ENCODE results near the gene LPP.

The LPP gene

DNA sequence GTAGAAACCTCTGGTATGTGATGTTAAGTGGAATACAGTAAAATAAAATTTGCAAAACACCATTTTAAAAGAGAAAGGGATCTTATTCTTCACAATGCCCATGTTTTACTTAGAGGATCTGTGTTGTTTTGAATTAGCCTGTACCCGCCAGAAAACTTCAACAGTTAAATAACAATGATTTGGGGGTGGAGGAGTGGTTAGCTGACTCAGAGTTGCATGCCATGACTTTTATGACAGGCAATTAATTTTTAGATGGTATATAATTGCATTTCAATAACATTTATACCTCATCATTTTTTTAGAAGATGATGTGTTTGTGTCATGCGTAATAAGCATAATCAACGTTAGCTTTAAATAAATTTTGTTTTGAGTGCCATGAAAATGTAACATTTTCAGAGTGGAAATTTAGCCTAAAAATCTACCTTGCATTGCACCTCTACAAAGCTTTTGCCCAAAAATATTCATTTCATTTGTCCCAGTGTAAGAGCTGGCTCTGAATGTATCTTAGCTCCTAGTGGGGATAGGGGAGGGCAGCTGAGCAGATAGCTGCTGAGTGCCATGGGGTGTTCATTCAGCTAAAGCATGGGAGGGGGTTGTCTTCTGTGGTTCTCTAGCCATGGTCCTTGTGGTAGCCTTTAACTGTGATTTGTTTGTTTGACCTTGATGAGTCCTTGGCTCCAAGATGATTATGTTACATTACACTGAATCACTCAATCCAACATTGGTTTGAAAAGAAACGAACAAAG is 379.8 kb downstream of the LPP start:
- no peak for DNase-seq

DNA sequence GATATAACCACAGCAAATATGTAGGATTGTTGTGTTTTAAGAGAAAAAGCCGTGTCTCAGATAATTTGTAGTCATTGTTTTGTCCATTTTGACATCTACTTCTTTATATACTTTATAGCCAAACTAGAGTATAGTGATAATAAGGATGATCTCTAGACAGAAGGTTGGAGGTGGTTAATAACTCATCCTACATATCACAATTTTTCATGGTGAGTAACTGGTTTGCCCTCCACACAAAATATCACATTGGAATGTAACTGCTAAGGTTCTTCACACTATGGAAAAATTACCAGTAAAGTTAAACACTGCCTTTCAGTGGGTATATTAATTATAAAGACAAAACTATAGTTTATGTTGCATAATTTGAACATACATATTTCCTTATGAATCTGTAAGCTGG is 380.7 kb downstream of the LPP start:
- DNase-seq: no peak

- DNase-seq: no peak
Observed at GRCh38 chr3:188537606-188538005, 383.6 kb downstream of the LPP start.

GRCh38 chr3:188539037-188539436 is 385.1 kb downstream of the LPP start:
- DNase-seq: no peak

GRCh38 chr3:188539631-188540194 is 385.8 kb downstream of the LPP start:
- no peak for DNase-seq

- no peak for DNase-seq
Observed at GRCh38 chr3:188542196-188542595, 388.2 kb downstream of the LPP start.

GRCh38 chr3:188544012-188544411 is 390.1 kb downstream of the LPP start:
- no peak for DNase-seq

DNA sequence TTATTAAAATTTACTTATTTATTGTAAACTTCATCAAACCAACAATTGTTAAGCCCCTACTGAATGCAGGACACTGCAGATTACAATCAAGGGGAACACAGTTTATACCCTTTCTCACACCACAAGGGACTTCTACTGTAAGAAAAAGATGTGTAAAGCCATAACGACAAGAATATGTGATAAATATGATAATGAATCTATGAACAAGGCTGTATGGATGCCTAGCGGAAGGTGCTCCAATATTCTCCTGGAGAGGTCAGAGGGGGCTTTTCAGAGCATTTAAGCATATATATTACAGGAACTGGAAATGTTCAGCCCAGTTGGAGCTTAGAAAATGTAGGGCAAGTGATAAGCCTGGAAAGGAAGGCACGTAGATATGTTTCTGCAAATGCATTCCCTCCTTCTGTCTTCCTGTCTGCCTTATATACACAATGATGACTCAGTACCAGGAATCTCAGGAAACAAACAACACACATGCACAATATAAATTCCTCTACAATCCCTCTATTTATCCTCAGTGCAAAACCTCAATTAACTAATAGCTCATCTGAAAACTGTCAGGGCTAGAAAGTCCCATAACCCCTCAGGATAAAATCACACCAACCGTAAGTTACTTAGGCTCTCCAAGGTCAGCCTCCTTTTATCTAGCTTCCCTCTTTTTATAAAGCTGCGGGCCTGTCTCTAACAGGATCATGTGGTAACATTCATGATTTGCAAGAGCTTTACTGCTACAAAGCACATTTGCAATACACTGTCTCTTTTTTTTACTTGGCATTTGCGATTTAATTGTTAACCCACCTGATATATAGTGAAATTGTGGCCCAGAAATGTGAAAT is 393.1 kb downstream of the LPP start:
- no peak for DNase-seq

- no peak for DNase-seq
Observed at GRCh38 chr3:188553569-188553968, 399.6 kb downstream of the LPP start.

DNA sequence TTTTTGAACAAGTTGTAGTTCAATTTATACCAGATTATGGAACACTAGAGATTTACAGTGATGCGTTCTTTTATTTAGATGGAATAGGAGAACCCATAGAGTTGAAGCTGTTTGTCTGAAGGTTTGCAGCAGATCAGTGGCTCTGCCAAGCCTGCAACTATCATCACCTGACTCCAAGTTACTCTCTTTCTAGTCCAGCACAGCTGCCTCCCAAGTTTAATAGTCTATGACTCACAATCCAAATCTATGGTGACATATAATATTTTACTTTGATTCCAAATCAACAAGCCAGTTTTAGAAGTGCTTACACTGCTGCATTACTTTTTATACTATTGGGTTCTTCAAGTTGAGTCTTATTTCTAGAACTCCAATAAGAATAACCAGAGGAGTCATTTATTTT is 400.4 kb downstream of the LPP start:
- no peak for DNase-seq

DNA sequence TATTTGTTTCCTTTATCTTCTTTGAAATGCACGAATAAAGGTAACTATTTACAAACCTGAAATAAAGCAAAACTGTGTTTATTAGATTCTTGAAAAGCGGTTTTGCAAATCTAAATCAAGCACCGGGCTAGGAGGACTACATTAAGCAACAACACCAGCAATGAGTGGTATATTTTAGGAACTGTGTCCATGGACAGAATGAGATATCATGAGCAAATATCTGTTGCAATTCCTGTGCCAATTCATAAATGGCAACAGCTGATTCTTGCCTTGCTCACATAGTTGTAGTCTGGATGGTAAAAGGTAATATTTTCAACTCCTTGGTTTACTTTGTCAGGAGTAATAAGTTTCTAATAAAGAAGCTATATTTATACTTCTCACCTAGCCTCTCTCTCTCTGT is 403.3 kb downstream of the LPP start:
- DNase-seq: no peak

DNA sequence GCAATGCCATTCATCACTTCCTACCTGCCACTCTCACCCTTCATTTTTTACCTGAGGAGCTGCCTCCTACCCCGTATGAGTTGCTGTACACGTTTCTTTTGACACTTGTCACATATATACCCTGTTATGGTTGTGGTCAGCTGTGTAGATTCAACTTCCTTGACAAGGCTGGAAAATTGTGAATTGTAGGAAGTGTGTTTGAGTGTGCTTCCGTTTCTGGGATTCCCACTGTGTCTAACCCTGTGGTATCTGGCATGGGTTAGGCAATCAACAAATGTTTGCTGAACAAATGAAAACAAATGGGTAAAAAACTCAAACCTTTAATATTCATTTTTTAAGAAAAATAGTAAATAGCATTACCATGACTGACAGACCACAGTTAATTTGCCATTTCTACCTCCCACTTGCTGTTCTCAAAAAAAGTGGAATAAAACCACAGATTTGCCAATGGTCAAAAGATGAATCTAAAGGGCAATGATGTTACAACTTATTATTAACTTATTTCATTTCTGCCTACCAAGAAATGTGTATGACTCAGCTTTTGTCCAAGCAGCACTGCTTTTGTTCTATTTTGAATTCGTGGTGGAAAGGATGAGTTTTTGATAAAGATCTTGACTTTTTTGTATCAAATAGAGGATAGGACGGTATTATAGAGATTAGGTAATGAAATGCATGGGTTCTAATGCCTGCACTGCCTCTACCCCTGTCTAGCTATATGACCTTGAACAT is 404.6 kb downstream of the LPP start:
- no peak for DNase-seq

DNA sequence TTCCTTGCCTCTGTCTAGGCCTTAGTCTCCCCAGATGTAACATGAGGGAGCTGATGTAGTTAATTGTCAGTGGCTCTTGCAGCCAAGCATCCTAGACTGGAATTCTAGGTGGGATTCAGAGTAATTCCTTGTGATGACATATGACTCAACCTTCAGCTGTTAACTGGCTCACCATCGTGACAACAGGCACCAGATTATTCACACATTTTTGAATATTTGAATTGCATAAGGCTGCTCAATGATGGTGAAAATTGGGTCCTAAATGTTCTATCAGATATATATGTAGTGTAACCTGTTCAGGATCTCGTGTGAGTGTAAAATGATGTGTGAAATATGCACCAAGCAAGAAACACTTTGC is 405.1 kb downstream of the LPP start:
- no peak for DNase-seq

- DNase-seq: no peak
Observed at GRCh38 chr3:188559856-188560255, 405.9 kb downstream of the LPP start.

- DNase-seq: no peak
Observed at GRCh38 chr3:188562144-188562543, 408.2 kb downstream of the LPP start.

- DNase-seq: no peak
Observed at GRCh38 chr3:188567478-188568195, 413.7 kb downstream of the LPP start.

DNA sequence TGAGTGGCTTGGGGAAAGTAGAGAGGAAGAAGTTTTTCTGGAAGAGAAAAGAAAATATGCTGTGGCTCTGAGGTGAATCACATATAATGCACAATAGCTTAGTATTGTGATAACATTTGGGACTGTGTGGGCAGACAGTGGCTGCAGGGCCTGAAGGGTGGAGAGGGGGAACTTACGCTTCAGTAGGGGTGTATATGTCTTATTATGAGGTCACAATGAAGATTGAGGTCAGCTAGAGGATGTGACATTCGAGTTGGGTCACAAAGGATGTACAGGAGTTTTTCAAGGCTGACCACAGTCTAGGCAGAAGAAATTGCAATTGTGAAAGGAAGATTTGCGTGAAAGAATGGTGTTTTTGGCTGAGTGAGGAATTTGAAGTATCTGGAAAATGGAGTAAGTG is 414.8 kb downstream of the LPP start:
- no peak for DNase-seq

- no peak for DNase-seq
Observed at GRCh38 chr3:188571531-188572095, 417.7 kb downstream of the LPP start.

DNA sequence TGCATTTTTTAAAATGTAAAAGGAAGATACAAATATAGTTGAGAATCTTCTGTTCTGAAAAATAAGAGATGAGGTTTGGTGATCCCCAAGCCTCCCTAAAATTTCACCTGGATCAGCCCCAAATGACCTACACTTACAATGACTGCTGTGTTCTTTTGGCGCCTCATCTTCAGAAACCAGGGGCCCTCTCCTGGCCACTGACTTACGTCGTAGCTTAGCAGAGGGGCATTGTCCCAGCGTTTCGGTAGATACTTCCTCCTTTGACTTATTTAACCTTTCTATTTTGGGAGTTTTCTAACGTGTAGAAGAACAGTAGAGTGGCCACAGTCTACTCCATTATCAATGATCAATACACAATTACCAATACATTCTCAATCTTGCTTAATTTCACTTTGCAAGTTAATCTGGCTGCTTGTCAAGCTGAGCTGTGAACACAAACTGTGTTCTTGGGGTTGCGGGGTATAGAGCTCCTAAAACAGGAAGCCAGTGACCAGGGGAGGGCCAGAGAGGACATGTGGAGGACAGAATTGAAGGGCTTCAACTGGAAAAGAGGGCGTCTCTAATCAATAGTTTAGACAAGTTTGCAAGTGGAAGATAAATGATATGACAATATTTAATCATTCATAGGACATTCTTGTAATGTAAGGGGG is 419.5 kb downstream of the LPP start:
- DNase-seq: no peak

GRCh38 chr3:188573956-188574355 is 420.0 kb downstream of the LPP start:
- no peak for DNase-seq

GRCh38 chr3:188574885-188575284 is 420.9 kb downstream of the LPP start:
- no peak for DNase-seq

- DNase-seq: no peak
Observed at GRCh38 chr3:188575501-188575900, 421.5 kb downstream of the LPP start.

All from left hindlimb (tissue), 1 donor.